Left ventricle myocardium superior (tissue), 1 donor: ENCODE data around the gene CEP44. TPM values are rescaled to one million over a fixed set of nuclear protein-coding genes. Genes with fewer than 3 reads are reported as not detected.
"Not testable (repeated sequence)": the region's sequence is repeated elsewhere in the genome, so short reads cannot be mapped to it uniquely, and the experiment has no call there.

Experiments used
- ATAC-seq: fragments of 200-7000 bp; cut with Tn5 transposase; one replicate; pipeline ENCODE4 v1.9.1; 2020; ENCODE audit warnings: mild to moderate bottlenecking, moderate library complexity
- DNase-seq: peaks from one replicate; pipeline ENCODE4 v3.0.0-alpha.2; 2020
- intact Hi-C: fragments of 100-400 bp; cut with micrococcal nuclease; formaldehyde crosslinking; loops from one replicate; pipeline ENCODE4 v1.11.0; 2022
- long read RNA-seq: library from polyadenylated mRNA; unstranded; transcript quantifications from one replicate; pipeline ENCODE4 v2.0.0, GENCODE V29; 2021
- total RNA-seq: library from RNA; stranded (reverse); fragmentation: NEBNext Ultra II Directional; extraction: Animal tissue kit (Norgen Biotek cat#: 25700); gene quantifications from one replicate; pipeline ENCODE4 v1.2.1, GENCODE V29; 2021
- donor health status: DM: no; HTN: yes; CAD: no; lungs with severe emphysema.

The CEP44 gene
- 12.3 TPM for total RNA-seq
- long read RNA-seq, partial matches to known transcripts: 6 of 21 reads
- long read RNA-seq, other reads (novel, unspliced or antisense): 13 of 21 reads

GRCh38 chr4:174283507-174284471 is at the start of gene CEP44, which contains the start of gene FBXO8:
Gene CEP44 (plus strand): TSS chr4:174283911. CDS start chr4:174299122, 15,211 bp downstream.
Gene FBXO8 (minus strand): TSS chr4:174283667. CDS start chr4:174263092, 20,575 bp downstream.
- ATAC-seq: peak; percentile 89
- intact Hi-C loops: no loop called here
- DNase-seq: peak; percentile 72

DNA sequence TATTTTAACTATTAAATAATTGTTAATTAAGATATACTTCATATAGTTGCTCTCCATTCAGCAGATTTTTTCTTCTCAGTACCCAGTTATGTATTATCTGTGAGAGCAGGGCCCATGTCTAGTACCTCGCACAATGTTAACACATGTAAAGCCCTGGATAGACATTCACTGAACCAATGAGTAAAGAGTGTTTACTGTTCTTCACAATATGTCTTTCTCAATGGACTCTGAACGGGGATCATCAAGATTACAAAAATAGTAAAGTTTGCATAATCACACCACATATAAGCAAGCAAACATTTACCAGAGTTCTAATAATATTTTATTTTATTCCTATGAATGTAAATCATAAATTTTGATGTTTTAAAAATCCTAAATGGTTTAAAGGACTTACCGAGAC is 47.4 kb upstream of the CEP44 start:
- no peak for DNase-seq
- ATAC-seq: no peak
- intact Hi-C loops: no loop called here

GRCh38 chr4:174241162-174241561 is 42.5 kb upstream of the CEP44 start:
- no peak for ATAC-seq
- intact Hi-C loops: no loop called here
- DNase-seq: no peak

- no peak for ATAC-seq
- DNase-seq: no peak
- intact Hi-C loops: no loop called here
These were observed 39.3 kb upstream of the CEP44 start for GRCh38 chr4:174244441-174244840.

- DNase-seq (no peak), ATAC-seq (no peak)
- intact Hi-C loops: no loop called here
These were observed 38.0 kb upstream of the CEP44 start for GRCh38 chr4:174245714-174246113.

- ATAC-seq: peak; percentile 67
- intact Hi-C loops: no loop called here
- DNase-seq: no peak
These were observed 35.3 kb upstream of the CEP44 start for GRCh38 chr4:174248407-174248806.

DNA sequence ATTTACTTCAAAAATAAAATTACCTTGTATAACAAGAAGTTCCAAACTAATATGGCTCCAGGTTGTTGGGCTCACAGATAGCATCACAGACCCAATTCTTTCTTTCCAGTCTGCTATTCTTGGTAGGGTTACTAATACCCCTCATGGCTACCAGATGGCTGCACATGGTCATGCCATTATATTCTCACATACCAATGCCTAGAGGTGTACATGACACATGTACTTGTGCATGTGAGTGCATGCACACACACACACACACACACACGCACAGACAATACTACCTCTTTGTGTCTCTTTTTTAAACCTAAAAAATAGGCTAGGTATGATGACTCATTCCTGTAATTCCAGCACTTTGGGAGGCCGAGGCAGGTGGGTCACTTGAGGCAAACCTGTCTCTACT is 31.3 kb upstream of the CEP44 start:
- no peak for DNase-seq
- no peak for ATAC-seq
- intact Hi-C loops: no loop called here

- intact Hi-C loops: no loop called here
- no peak for ATAC-seq
- no peak for DNase-seq
These were observed 29.1 kb upstream of the CEP44 start for GRCh38 chr4:174254613-174255012.

- DNase-seq (no peak), ATAC-seq (no peak)
- intact Hi-C loops: no loop called here
These were observed 28.3 kb upstream of the CEP44 start for GRCh38 chr4:174255374-174255773.

DNA sequence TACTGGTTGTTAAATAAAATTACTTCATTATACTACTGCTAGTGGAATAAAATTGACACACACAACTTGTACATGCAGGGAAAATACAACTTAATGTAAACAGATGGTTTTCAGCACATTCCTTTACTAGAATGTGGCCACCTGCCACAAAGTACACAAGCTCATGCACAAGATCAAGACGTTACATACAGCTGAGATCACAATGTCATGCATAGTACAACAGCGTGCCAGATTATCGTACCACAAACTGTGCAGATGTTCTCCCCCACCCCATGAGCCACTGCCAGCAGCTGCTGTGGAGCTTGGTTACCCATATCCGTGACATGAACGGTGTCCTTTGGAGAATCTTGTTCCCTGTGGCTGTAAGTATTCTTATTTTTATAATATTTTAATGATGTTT is 27.9 kb upstream of the CEP44 start:
- DNase-seq: no peak
- intact Hi-C loops: no loop called here
- ATAC-seq: peak; percentile 31

DNA sequence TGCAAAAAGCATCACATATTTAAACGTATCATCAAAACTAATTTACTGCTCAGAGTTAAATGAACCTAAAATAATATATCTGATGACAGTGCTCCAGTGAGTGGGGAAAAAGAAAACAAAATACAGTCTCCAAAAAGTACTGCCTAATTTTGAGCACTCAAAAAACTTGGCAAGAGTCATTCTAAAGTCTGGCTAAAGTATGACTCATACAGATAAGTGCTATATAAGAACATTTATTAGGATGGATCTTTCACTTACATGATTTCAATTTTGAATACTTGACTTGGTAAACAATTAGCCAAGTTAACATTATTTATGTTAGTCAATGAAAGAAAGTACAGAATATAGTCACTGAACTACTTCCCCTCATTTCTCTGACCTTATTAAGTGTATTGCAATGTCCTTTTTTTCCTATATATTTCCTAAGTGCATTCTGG is 27.4 kb upstream of the CEP44 start:
- peak; percentile 59 for ATAC-seq
- intact Hi-C loops: no loop called here
- DNase-seq: no peak

- DNase-seq: no peak
- intact Hi-C loops: no loop called here
- no peak for ATAC-seq
These were observed 24.1 kb upstream of the CEP44 start for GRCh38 chr4:174259580-174259979.

- ATAC-seq (no peak), DNase-seq (no peak)
- intact Hi-C loops: no loop called here
These were observed 23.6 kb upstream of the CEP44 start for GRCh38 chr4:174260099-174260498.

- intact Hi-C loops, DNase-seq, ATAC-seq: not testable (repeated sequence)
These were observed 22.3 kb upstream of the CEP44 start for GRCh38 chr4:174261432-174261831.

DNA sequence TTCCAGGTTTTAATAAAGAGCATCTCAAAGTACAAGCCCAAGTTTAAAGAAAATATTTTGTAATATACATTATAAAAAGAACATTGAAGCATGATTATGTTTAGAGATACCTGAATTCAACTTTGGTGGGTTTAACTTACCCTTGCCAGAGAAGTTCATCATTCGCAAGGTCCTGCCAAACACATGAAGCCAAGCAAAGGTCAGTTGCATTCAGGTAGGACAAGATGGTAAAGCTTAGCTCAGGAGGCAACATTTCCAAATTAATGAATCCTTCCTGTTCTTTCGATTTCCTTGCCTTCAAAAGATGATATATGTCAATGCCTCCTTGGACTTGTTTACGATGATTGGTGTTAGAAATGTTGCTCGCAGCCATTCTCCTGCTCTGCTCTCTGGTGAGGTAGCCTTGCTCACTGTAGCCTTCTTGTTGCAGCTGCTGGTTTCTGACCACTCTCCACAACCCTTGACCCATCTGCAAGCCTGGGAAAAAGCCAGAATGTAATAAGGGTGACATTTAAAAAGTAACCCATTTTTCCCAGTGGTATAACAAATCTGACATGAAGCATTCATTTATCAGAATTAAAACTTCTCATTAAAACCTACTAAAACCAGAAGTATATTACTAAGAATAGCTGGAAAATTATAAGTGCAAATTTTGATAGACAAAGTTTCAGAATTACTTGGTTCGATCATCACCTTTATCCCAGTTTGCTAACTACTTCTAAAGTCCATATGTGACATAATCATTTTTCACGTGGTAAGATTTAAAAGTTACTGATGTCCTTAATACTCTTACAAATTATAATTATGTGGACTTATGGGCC is 20.9 kb upstream of the CEP44 start:
- intact Hi-C loops: no loop called here
- DNase-seq (no peak), ATAC-seq (peak; percentile 43)

- ATAC-seq: peak; percentile 32
- intact Hi-C loops: no loop called here
These were observed 20.3 kb upstream of the CEP44 start for GRCh38 chr4:174263445-174263736.

GRCh38 chr4:174265916-174266315 is 17.8 kb upstream of the CEP44 start:
- no peak for DNase-seq
- intact Hi-C loops: no loop called here
- no peak for ATAC-seq

More at GRCh38 chr4:174263445-174263736, 20.3 kb upstream of the CEP44 start:
- DNase-seq: no peak

- ATAC-seq (no peak), DNase-seq (no peak)
- intact Hi-C loops: no loop called here
These were observed 17.3 kb upstream of the CEP44 start for GRCh38 chr4:174266416-174266815.

DNA sequence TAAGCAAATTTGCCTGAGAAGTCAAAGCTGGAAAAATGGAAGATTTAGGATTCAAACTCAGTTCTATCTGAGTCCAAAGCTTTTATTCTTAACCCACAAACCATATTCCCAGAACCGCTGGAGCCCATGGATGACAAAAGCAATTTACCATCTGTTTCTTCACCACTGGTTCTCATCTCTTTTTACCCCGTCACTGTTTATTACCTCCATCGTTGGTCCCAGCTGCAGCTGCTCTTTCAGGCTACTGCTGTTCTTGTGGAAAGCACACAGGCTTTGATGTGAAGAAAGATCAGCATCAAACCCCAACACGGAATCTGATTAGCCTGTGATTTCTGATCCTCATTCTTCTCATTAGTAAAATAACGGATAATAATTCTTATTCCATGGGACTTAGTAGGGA is 9.8 kb upstream of the CEP44 start:
- intact Hi-C loops: no loop called here
- DNase-seq (no peak), ATAC-seq (no peak)

GRCh38 chr4:174274436-174274835 is 9.3 kb upstream of the CEP44 start:
- intact Hi-C loops: no loop called here
- no peak for ATAC-seq
- DNase-seq: no peak
